SIG-M5 (cell line): Measurements from ENCODE around the gene RAD51B.

Experiments used
- DNase-seq: peaks from one replicate; lab custom pipeline; 2025; lab: John Stamatoyannopoulos, UW

RAD51B gene

GRCh38 chr14:67835596-67835995 is 16.0 kb downstream of the RAD51B start:
- DNase-seq = no peak

GRCh38 chr14:67837011-67837624 is 17.5 kb downstream of the RAD51B start:
- no peak for DNase-seq

- DNase-seq = no peak
Observed at GRCh38 chr14:67846029-67846610, 26.5 kb downstream of the RAD51B start.

GRCh38 chr14:67850066-67850830 is 30.7 kb downstream of the RAD51B start:
- DNase-seq = no peak

GRCh38 chr14:67851785-67852410 is 32.3 kb downstream of the RAD51B start:
- DNase-seq = no peak

- no peak for DNase-seq
Observed at GRCh38 chr14:67852926-67853604, 33.5 kb downstream of the RAD51B start.

- DNase-seq = no peak
Observed at GRCh38 chr14:67853715-67854114, 34.1 kb downstream of the RAD51B start.

- DNase-seq = no peak
Observed at GRCh38 chr14:67856827-67857226, 37.2 kb downstream of the RAD51B start.

- DNase-seq = no peak
Observed at GRCh38 chr14:67857778-67858350, 38.3 kb downstream of the RAD51B start.

- no peak for DNase-seq
Observed at GRCh38 chr14:67859169-67859749, 39.7 kb downstream of the RAD51B start.

GRCh38 chr14:67863223-67863622 is 43.6 kb downstream of the RAD51B start:
- DNase-seq = no peak

- no peak for DNase-seq
Observed at GRCh38 chr14:67875175-67876006, 55.8 kb downstream of the RAD51B start.

- no peak for DNase-seq
Observed at GRCh38 chr14:67879026-67879425, 59.4 kb downstream of the RAD51B start.

GRCh38 chr14:67881225-67881624 is 61.6 kb downstream of the RAD51B start:
- DNase-seq = no peak

GRCh38 chr14:67882986-67883555 is 63.5 kb downstream of the RAD51B start:
- no peak for DNase-seq

- DNase-seq = no peak
Observed at GRCh38 chr14:67883717-67884116, 64.1 kb downstream of the RAD51B start.

- DNase-seq = no peak
Observed at GRCh38 chr14:67886191-67886590, 66.6 kb downstream of the RAD51B start.

- DNase-seq = no peak
Observed at GRCh38 chr14:67887478-67887877, 67.9 kb downstream of the RAD51B start.

- DNase-seq = no peak
Observed at GRCh38 chr14:67889455-67889854, 69.9 kb downstream of the RAD51B start.

GRCh38 chr14:67892466-67893100 is 73.0 kb downstream of the RAD51B start:
- no peak for DNase-seq
